CD8-positive, alpha-beta memory T cell (primary cell): ENCODE results near the gene CLEC11A. TPM values are rescaled to one million over a fixed set of nuclear protein-coding genes. Genes with fewer than 3 reads are reported as not detected.

ENCODE experiments used
- CTCF ChIA-PET: fragments of 350-600 bp; sonication (Branson Sonifier 250); formaldehyde crosslinking; loops from one replicate; lab custom pipeline; 2021; ENCODE audit warnings: antibody characterized with exemption; lab: Charles Lee
- POLR2A ChIA-PET: fragments of 350-600 bp; sonication (Branson Sonifier 250); formaldehyde crosslinking; loops from one replicate; lab custom pipeline; 2021; ENCODE audit warnings: antibody characterized with exemption; lab: Charles Lee
- DNase-seq, 5 donors: peaks; one replicate each; pipeline versions ENCODE4 v3.0.0 to v3.0.0-alpha.2; 2020 to 2022; ENCODE audit warnings: mixed read lengths in 1 of 5
- H3K27ac ChIP-seq: one replicate; pipeline ENCODE4 v1.7.0; 2013; ENCODE audit warnings: low read depth, mild to moderate bottlenecking, low read length, moderate library complexity
- H3K27me3 ChIP-seq: 2 replicates; pipeline ENCODE4 v1.7.0; 2013; ENCODE audit warnings: low read length, mild to moderate bottlenecking; ENCODE audit not compliant: insufficient read depth, poor library complexity, severe bottlenecking
- H3K36me3 ChIP-seq: 2 replicates; pipeline ENCODE4 v1.7.0; 2013; ENCODE audit warnings: mild to moderate bottlenecking, low read length, moderate library complexity; ENCODE audit not compliant: insufficient read depth
- H3K4me1 ChIP-seq: 2 replicates; pipeline ENCODE4 v1.7.0; 2013; ENCODE audit warnings: mild to moderate bottlenecking, low read length, moderate library complexity; ENCODE audit not compliant: insufficient read depth
- H3K4me3 ChIP-seq: 2 replicates; pipeline ENCODE4 v1.7.0; 2013; ENCODE audit warnings: mild to moderate bottlenecking, low read length
- H3K9me3 ChIP-seq: 2 replicates; pipeline ENCODE4 v1.7.0; 2013; ENCODE audit warnings: mild to moderate bottlenecking, low read length
- H3K27ac Mint-ChIP-seq, 8 donors: one replicate each; pipeline ENCODE4 v1.8.0; 2020 to 2021; ENCODE audit warnings: mixed read lengths in 8 of 8, mild to moderate bottlenecking in 6 of 8, inconsistent platforms in 3 of 8, moderate library complexity in 3 of 8
- H3K27me3 Mint-ChIP-seq, 2 donors: one replicate each; pipeline ENCODE4 v1.8.0; 2020 to 2021; ENCODE audit warnings: mixed read lengths in 2 of 2, mild to moderate bottlenecking in 1 of 2, moderate library complexity in 1 of 2
- H3K36me3 Mint-ChIP-seq, 3 donors: one replicate each; pipeline ENCODE4 v1.8.0; 2020 to 2021; ENCODE audit warnings: mixed read lengths in 3 of 3, inconsistent platforms in 1 of 3, mild to moderate bottlenecking in 1 of 3
- H3K4me1 Mint-ChIP-seq, 3 donors: one replicate each; pipeline ENCODE4 v1.8.0; 2020 to 2021; ENCODE audit warnings: mixed read lengths in 3 of 3, inconsistent platforms in 1 of 3, mild to moderate bottlenecking in 1 of 3
- H3K4me3 Mint-ChIP-seq, 7 donors: one replicate each; pipeline ENCODE4 v1.8.0; 2020 to 2021; ENCODE audit warnings: mixed read lengths in 7 of 7, mild to moderate bottlenecking in 6 of 7, moderate library complexity in 4 of 7, inconsistent platforms in 2 of 7
- H3K9me3 Mint-ChIP-seq, 5 donors: one replicate each; pipeline ENCODE4 v1.8.0; 2020 to 2022; ENCODE audit warnings: mixed read lengths in 5 of 5, mild to moderate bottlenecking in 3 of 5, moderate library complexity in 2 of 5, inconsistent platforms in 1 of 5
- polyA plus RNA-seq: library from polyadenylated mRNA; unstranded; fragments of 300-500 nt; fragmentation: Illumina TruSeq; gene quantifications from one replicate; pipeline ENCODE4 v1.2.3, GENCODE V29; 2021
- total RNA-seq, 2 experiments: library from RNA; stranded (reverse); gene quantifications; one replicate each; pipeline ENCODE4 v1.2.3, GENCODE V29; 2021

CLEC11A gene
- total and polyA plus RNA-seq, 3 experiments from 2014 or later = 0.31 to 1.9 (median 0.53) TPM

- H3K36me3 ChIP-seq = no peaks in the 10 kb centered on the region
- no peak overlapping the region for H3K27ac ChIP-seq
- Mint-ChIP-seq H3K27me3 (peaks cover 25 to 58% of the 10 kb centered on the region in 2 donors), H3K36me3 (no peaks in the 10 kb centered on the region), H3K9me3 (peaks cover 0 to 2% (median 0%) of the 10 kb centered on the region in 5 donors), H3K4me3 (no peak overlapping the region), H3K4me1 (no peaks in the 10 kb centered on the region), H3K27ac (no peak overlapping the region)
- H3K4me1 ChIP-seq = no peaks in the 10 kb centered on the region
- no peak for DNase-seq
- H3K9me3 ChIP-seq = no peaks in the 10 kb centered on the region
- no peak overlapping the region for H3K4me3 ChIP-seq
- H3K27me3 ChIP-seq = peaks cover 5% of the 10 kb centered on the region
- ChIA-PET POLR2A (no interaction called here), CTCF (no interaction called here)
Measured at GRCh38 chr19:50702158-50702870, 20.9 kb upstream of the CLEC11A start.

- Mint-ChIP-seq H3K9me3 (peaks cover 0 to 6% (median 0%) of the 10 kb centered on the region in 5 donors), H3K27me3 (peaks cover 20 to 51% of the 10 kb centered on the region in 2 donors), H3K36me3 (no peaks in the 10 kb centered on the region), H3K4me3 (no peak overlapping the region), H3K4me1 (no peaks in the 10 kb centered on the region), H3K27ac (no peak overlapping the region)
- POLR2A ChIA-PET = no interaction called here
- no peak overlapping the region for H3K4me3 ChIP-seq
- no peaks in the 10 kb centered on the region for H3K36me3 ChIP-seq
- no peaks in the 10 kb centered on the region for H3K9me3 ChIP-seq
- no peak overlapping the region for H3K27ac ChIP-seq
- H3K4me1 ChIP-seq = no peaks in the 10 kb centered on the region
- CTCF ChIA-PET = no interaction called here
- H3K27me3 ChIP-seq = peaks cover 5% of the 10 kb centered on the region
- no peak for DNase-seq
Measured at GRCh38 chr19:50702871-50703829, 20.0 kb upstream of the CLEC11A start.

- Mint-ChIP-seq H3K4me1 (no peaks in the 10 kb centered on the region), H3K27me3 (peaks cover 17 to 47% of the 10 kb centered on the region in 2 donors)
- POLR2A ChIA-PET = no interaction called here
Measured at GRCh38 chr19:50703915-50704796, 19.0 kb upstream of the CLEC11A start.

GRCh38 chr19:50705422-50706019 lies 17.6 kb upstream of the CLEC11A start:
- Histone ChIP-seq H3K4me3 (no peak overlapping the region), H3K9me3 (no peaks in the 10 kb centered on the region), H3K4me1 (no peaks in the 10 kb centered on the region), H3K27ac (no peak overlapping the region), H3K27me3 (peaks cover 5% of the 10 kb centered on the region), H3K36me3 (no peaks in the 10 kb centered on the region)
- Mint-ChIP-seq H3K9me3 (peaks cover 0 to 4% (median 0%) of the 10 kb centered on the region in 5 donors), H3K4me1 (no peaks in the 10 kb centered on the region), H3K4me3 (no peak overlapping the region), H3K27me3 (peaks cover 20 to 42% of the 10 kb centered on the region in 2 donors), H3K36me3 (no peaks in the 10 kb centered on the region), H3K27ac (no peak overlapping the region)
- peak in 1 of 5 donors; percentile 52 for DNase-seq
- ChIA-PET POLR2A (no interaction called here), CTCF (no interaction called here)

More at GRCh38 chr19:50703915-50704796, 19.0 kb upstream of the CLEC11A start:
- peaks cover 0 to 6% (median 0%) of the 10 kb centered on the region in 5 donors for H3K9me3 Mint-ChIP-seq
- Histone ChIP-seq H3K27ac (no peak overlapping the region), H3K27me3 (peaks cover 5% of the 10 kb centered on the region), H3K36me3 (no peaks in the 10 kb centered on the region), H3K4me3 (no peak overlapping the region), H3K9me3 (no peaks in the 10 kb centered on the region), H3K4me1 (no peaks in the 10 kb centered on the region)
- no peak for DNase-seq
- CTCF ChIA-PET = no interaction called here
- H3K27ac Mint-ChIP-seq = no peak overlapping the region
- H3K4me3 Mint-ChIP-seq = no peak overlapping the region
- H3K36me3 Mint-ChIP-seq = no peaks in the 10 kb centered on the region

- ChIA-PET CTCF (no interaction called here), POLR2A (no interaction called here)
- H3K36me3 Mint-ChIP-seq = no peaks in the 10 kb centered on the region
Measured at GRCh38 chr19:50706387-50706786, 16.8 kb upstream of the CLEC11A start.

GRCh38 chr19:50708179-50708879 lies 14.8 kb upstream of the CLEC11A start:
- peaks cover 5% of the 10 kb centered on the region for H3K27me3 ChIP-seq
- Mint-ChIP-seq H3K27ac (no peak overlapping the region), H3K4me1 (peaks cover 0 to 4% (median 0%) of the 10 kb centered on the region in 3 donors), H3K4me3 (no peak overlapping the region), H3K9me3 (peaks cover 0 to 5% (median 0%) of the 10 kb centered on the region in 5 donors), H3K36me3 (no peaks in the 10 kb centered on the region), H3K27me3 (peaks cover 17 to 52% of the 10 kb centered on the region in 2 donors)
- ChIA-PET POLR2A (no interaction called here), CTCF (no interaction called here)
- H3K4me3 ChIP-seq = no peak overlapping the region
- no peak for DNase-seq
- no peaks in the 10 kb centered on the region for H3K9me3 ChIP-seq
- no peak overlapping the region for H3K27ac ChIP-seq
- no peaks in the 10 kb centered on the region for H3K4me1 ChIP-seq
- H3K36me3 ChIP-seq = no peaks in the 10 kb centered on the region

More at GRCh38 chr19:50706387-50706786, 16.8 kb upstream of the CLEC11A start:
- Mint-ChIP-seq H3K9me3 (peaks cover 0 to 5% (median 0%) of the 10 kb centered on the region in 5 donors), H3K27me3 (peaks cover 16 to 44% of the 10 kb centered on the region in 2 donors), H3K4me3 (no peak overlapping the region), H3K4me1 (no peaks in the 10 kb centered on the region), H3K27ac (no peak overlapping the region)
- DNase-seq = no peak
- no peaks in the 10 kb centered on the region for H3K9me3 ChIP-seq
- H3K27me3 ChIP-seq = peaks cover 5% of the 10 kb centered on the region
- no peaks in the 10 kb centered on the region for H3K36me3 ChIP-seq
- no peak overlapping the region for H3K4me3 ChIP-seq
- H3K27ac ChIP-seq = no peak overlapping the region
- H3K4me1 ChIP-seq = no peaks in the 10 kb centered on the region

GRCh38 chr19:50710094-50710493 lies 13.1 kb upstream of the CLEC11A start:
- no peaks in the 10 kb centered on the region for H3K9me3 ChIP-seq
- no peaks in the 10 kb centered on the region for H3K4me1 ChIP-seq
- H3K36me3 ChIP-seq = no peaks in the 10 kb centered on the region
- CTCF ChIA-PET = no interaction called here
- H3K27ac ChIP-seq = no peak overlapping the region
- Mint-ChIP-seq H3K36me3 (no peaks in the 10 kb centered on the region), H3K4me3 (no peak overlapping the region), H3K27me3 (peaks cover 23 to 58% of the 10 kb centered on the region in 2 donors), H3K9me3 (peaks cover 0 to 7% (median 0%) of the 10 kb centered on the region in 5 donors), H3K4me1 (peaks cover 0 to 4% (median 0%) of the 10 kb centered on the region in 3 donors), H3K27ac (no peak overlapping the region)
- H3K27me3 ChIP-seq = no peaks in the 10 kb centered on the region
- POLR2A ChIA-PET = no interaction called here
- H3K4me3 ChIP-seq = no peak overlapping the region
- DNase-seq = no peak
